Lower lobe of right lung (tissue), 2 donors: ENCODE data around the gene KCNA10. TPM values are rescaled to one million over a fixed set of nuclear protein-coding genes. Genes with fewer than 3 reads are reported as not detected.

Experiments
- ATAC-seq, 2 donors: fragments of 200-7000 bp; cut with Tn5 transposase; one replicate each; pipeline ENCODE4 v1.9.1; 2020 to 2022; ENCODE audit warnings: mild to moderate bottlenecking in 2 of 2, moderate library complexity in 2 of 2
- DNase-seq: peaks from one replicate; pipeline ENCODE4 v3.0.0-alpha.2; 2020
- H3K27ac ChIP-seq: fragments of 200-600 bp; one replicate; pipeline ENCODE4 v1.8.0; 2022
- H3K27me3 ChIP-seq: fragments of 200-600 bp; one replicate; pipeline ENCODE4 v1.8.0; 2022; ENCODE audit warnings: low read depth
- H3K36me3 ChIP-seq: fragments of 200-600 bp; one replicate; pipeline ENCODE4 v1.8.0; 2022; ENCODE audit warnings: mild to moderate bottlenecking
- H3K4me1 ChIP-seq: fragments of 200-600 bp; one replicate; pipeline ENCODE4 v1.8.0; 2022
- H3K4me3 ChIP-seq: fragments of 200-600 bp; one replicate; pipeline ENCODE4 v1.8.0; 2022; ENCODE audit warnings: mild to moderate bottlenecking
- H3K9me3 ChIP-seq: fragments of 200-600 bp; one replicate; pipeline ENCODE4 v1.8.0; 2022
- CTCF ChIP-seq: fragments of 200-600 bp; IDR thresholded peaks from one replicate; pipeline ENCODE4 v1.8.0; 2022; ENCODE audit warnings: antibody characterized with exemption, mild to moderate bottlenecking
- intact Hi-C: fragments of 100-400 bp; cut with DNase I; formaldehyde crosslinking; loops from one replicate; pipeline ENCODE4 v1.11.0; 2022
- total RNA-seq: library from RNA; stranded (reverse); fragmentation: NEBNext Ultra II Directional; extraction: Animal tissue kit (Norgen Biotek cat#: 25700); gene quantifications from one replicate; pipeline ENCODE4 v1.2.1, GENCODE V29; 2021
- donor health status: DM: no; HTN: yes; CAD: no; lungs with severe emphysema.

KCNA10 gene
- total RNA-seq, 1 donor from 2014 or later = not detected

DNA sequence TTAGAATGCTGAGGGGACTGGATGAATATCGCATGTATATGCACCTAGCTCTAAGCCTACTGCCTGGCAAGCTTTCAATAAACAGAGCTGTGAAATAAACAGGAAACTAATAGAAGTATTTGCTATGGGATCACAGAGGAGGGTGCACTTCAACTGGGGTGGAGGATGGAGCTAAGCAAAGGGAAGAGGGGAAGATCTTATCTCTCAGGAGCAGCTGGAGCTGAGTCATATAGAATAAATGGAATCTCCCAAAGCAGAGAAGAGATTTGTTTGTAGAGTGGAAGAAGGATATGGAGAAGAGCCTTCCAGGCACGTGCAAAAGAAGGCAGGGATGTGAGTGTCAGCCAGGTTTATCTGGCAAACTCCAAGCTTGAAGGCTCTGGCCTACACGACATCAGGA, 17.0 kb upstream of the KCNA10 start:
- no peak for TF ChIP-seq CTCF
- Histone ChIP-seq H3K36me3 (no peaks in the 10 kb centered on the region), H3K4me3 (no peak overlapping the region), H3K4me1 (no peaks in the 10 kb centered on the region), H3K9me3 (no peaks in the 10 kb centered on the region), H3K27me3 (peaks cover 19% of the 10 kb centered on the region), H3K27ac (no peak overlapping the region)
- intact Hi-C loops = no loop called here
- DNase-seq (no peak), ATAC-seq (no peak)

DNA sequence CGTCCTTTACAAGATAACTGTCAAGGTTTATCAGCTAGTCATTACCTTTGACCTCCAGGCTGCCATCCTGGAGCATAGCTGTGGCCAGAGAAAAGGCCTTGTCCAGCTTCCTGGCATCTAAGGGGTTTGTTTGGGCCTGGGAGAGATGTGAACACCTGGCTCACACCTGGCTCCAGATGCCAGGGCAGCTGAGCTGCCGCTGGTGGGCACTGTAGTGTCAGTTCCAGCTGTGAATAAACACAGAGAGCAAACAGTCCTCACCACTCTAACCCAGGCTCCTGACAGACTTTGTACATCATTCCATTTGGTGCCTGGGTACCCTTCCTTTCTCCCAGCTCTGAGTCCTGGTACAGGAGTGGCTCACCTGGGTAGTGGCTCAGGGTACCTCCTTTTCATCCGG, 14.3 kb upstream of the KCNA10 start:
- DNase-seq = no peak
- TF ChIP-seq CTCF = no peak
- no peak for ATAC-seq
- intact Hi-C loops = no loop called here
- H3K27ac ChIP-seq = no peak overlapping the region
- H3K27me3 ChIP-seq = peaks cover 15% of the 10 kb centered on the region
- H3K4me1 ChIP-seq = no peaks in the 10 kb centered on the region
- H3K36me3 ChIP-seq = no peaks in the 10 kb centered on the region
- no peak overlapping the region for H3K4me3 ChIP-seq
- no peaks in the 10 kb centered on the region for H3K9me3 ChIP-seq

DNA sequence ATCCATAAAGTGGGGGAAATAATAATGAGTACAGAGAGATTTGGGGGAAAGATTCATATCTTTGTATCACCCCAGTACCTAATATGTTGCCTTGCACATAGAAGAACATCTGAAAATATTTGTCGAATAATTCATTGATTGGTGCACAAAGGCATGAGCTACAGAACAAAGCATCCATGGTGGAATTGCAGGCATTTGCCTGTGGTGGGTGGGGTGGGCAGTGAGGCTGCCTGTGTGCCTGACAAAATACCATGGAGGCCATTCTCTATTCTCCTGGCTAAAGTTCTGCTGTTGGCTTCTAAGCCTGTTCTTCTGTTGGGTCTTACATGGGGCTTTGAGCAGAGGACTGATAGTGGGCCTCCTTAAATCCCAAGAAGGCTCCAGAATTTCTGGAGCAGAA, 10.0 kb upstream of the KCNA10 start:
- Histone ChIP-seq H3K4me3 (no peak overlapping the region), H3K27ac (no peak overlapping the region), H3K4me1 (no peaks in the 10 kb centered on the region), H3K27me3 (peaks cover 33% of the 10 kb centered on the region), H3K36me3 (no peaks in the 10 kb centered on the region), H3K9me3 (no peaks in the 10 kb centered on the region)
- no peak for TF ChIP-seq CTCF
- intact Hi-C loops = no loop called here
- DNase-seq (no peak), ATAC-seq (no peak)

GRCh38 chr1:110526201-110526780, 7.3 kb upstream of the KCNA10 start:
- no peak overlapping the region for H3K4me3 ChIP-seq
- intact Hi-C loops = no loop called here
- H3K4me1 ChIP-seq = no peaks in the 10 kb centered on the region
- no peak for TF ChIP-seq CTCF
- H3K27me3 ChIP-seq = peaks cover 25% of the 10 kb centered on the region
- H3K36me3 ChIP-seq = no peaks in the 10 kb centered on the region
- H3K9me3 ChIP-seq = no peaks in the 10 kb centered on the region
- ATAC-seq (no peak), DNase-seq (no peak)
- H3K27ac ChIP-seq = no peak overlapping the region

DNA sequence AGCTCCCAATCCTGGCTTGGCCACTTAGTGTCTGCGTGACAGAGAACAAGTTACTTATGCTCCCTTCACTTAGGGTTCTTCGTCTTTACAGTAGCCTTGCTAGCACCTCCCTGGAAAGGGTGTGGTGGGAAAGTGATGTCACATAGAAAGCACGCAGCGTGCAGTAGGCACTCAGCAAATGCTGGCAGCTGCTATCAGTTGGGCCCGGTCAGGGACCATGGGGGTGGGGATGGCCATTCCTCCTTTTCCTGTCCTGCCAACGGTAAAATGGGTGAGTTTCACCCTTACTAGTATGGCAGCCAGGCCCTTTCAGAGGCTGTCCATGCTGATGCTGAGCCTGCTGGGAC, 6.2 kb upstream of the KCNA10 start:
- Histone ChIP-seq H3K4me3 (no peak overlapping the region), H3K27me3 (peaks cover 21% of the 10 kb centered on the region), H3K36me3 (no peaks in the 10 kb centered on the region), H3K4me1 (peaks cover 5% of the 10 kb centered on the region), H3K27ac (no peak overlapping the region), H3K9me3 (no peaks in the 10 kb centered on the region)
- no peak for TF ChIP-seq CTCF
- no peak for DNase-seq
- intact Hi-C loops = no loop called here
- no peak for ATAC-seq
